BE2C (cell line): Measurements from ENCODE around the gene APOLD1.
A peak's percentile ranks its signal among the peaks of the same experiment; 100 is the strongest.

Experiments
- DNase-seq: peaks from one replicate; pipeline ENCODE4 v3.0.0-alpha.2; 2020
- H3K27me3 ChIP-seq: fragments of 250-450 bp; sonication (Bioruptor Pico); 2 replicates; pipeline ENCODE4 v1.5.1; 2020; ENCODE audit warnings: mild to moderate bottlenecking
- H3K36me3 ChIP-seq: fragments of 250-450 bp; sonication (Bioruptor Pico); 2 replicates; pipeline ENCODE4 v1.5.1; 2020; ENCODE audit warnings: mild to moderate bottlenecking
- H3K4me1 ChIP-seq: fragments of 250-450 bp; sonication (Bioruptor Pico); 2 replicates; pipeline ENCODE4 v1.5.1; 2020
- H3K4me3 ChIP-seq: 2 replicates; pipeline ENCODE4 v1.5.1; 2011; ENCODE audit warnings: low read depth, low read length
- H3K9me3 ChIP-seq: fragments of 250-450 bp; sonication (Bioruptor Pico); 2 replicates; pipeline ENCODE4 v1.5.1; 2020
- TF ChIP-seq, protein P1 (sequence below): IDR thresholded peaks from 2 replicates; pipeline ENCODE4 v1.5.1; 2012; ENCODE audit warnings: mild to moderate bottlenecking, low read depth, low read length

Gene APOLD1

GRCh38 chr12:12788675-12789368 is 3.4 kb downstream of the APOLD1 start:
- H3K9me3 ChIP-seq, result no peaks in the 10 kb centered on the region
- no peak overlapping the region for H3K4me3 ChIP-seq
- peaks cover 15% of the 10 kb centered on the region for H3K4me1 ChIP-seq
- H3K36me3 ChIP-seq, result no peaks in the 10 kb centered on the region
- DNase-seq, result peak; percentile 64
- no peaks in the 10 kb centered on the region for H3K27me3 ChIP-seq
- TF ChIP-seq, protein P1, sequence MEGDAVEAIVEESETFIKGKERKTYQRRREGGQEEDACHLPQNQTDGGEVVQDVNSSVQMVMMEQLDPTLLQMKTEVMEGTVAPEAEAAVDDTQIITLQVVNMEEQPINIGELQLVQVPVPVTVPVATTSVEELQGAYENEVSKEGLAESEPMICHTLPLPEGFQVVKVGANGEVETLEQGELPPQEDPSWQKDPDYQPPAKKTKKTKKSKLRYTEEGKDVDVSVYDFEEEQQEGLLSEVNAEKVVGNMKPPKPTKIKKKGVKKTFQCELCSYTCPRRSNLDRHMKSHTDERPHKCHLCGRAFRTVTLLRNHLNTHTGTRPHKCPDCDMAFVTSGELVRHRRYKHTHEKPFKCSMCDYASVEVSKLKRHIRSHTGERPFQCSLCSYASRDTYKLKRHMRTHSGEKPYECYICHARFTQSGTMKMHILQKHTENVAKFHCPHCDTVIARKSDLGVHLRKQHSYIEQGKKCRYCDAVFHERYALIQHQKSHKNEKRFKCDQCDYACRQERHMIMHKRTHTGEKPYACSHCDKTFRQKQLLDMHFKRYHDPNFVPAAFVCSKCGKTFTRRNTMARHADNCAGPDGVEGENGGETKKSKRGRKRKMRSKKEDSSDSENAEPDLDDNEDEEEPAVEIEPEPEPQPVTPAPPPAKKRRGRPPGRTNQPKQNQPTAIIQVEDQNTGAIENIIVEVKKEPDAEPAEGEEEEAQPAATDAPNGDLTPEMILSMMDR, result peak; percentile 85

GRCh38 chr12:12790956-12791355 is 5.5 kb downstream of the APOLD1 start:
- no peaks in the 10 kb centered on the region for H3K36me3 ChIP-seq
- H3K27me3 ChIP-seq, result no peaks in the 10 kb centered on the region
- TF ChIP-seq, protein P1, result no peak
- H3K4me3 ChIP-seq, result no peak overlapping the region
- H3K4me1 ChIP-seq, result peaks cover 10% of the 10 kb centered on the region
- H3K9me3 ChIP-seq, result no peaks in the 10 kb centered on the region
- no peak for DNase-seq

- peak overlapping the region; percentile 39 for H3K4me3 ChIP-seq
Observed at GRCh38 chr12:12791756-12792369, 6.4 kb downstream of the APOLD1 start.

GRCh38 chr12:12792421-12792820 is 7.0 kb downstream of the APOLD1 start:
- TF ChIP-seq, protein P1, result no peak
- no peaks in the 10 kb centered on the region for H3K36me3 ChIP-seq
- H3K9me3 ChIP-seq, result no peaks in the 10 kb centered on the region
- peak; percentile 44 for DNase-seq
- H3K4me3 ChIP-seq, result peak overlapping the region; percentile 39
- no peaks in the 10 kb centered on the region for H3K27me3 ChIP-seq
- peaks cover 7% of the 10 kb centered on the region for H3K4me1 ChIP-seq

More at GRCh38 chr12:12791756-12792369, 6.4 kb downstream of the APOLD1 start:
- H3K9me3 ChIP-seq, result no peaks in the 10 kb centered on the region
- TF ChIP-seq, protein P1, result no peak
- peak; percentile 75 for DNase-seq
- no peaks in the 10 kb centered on the region for H3K27me3 ChIP-seq
- H3K4me1 ChIP-seq, result peaks cover 10% of the 10 kb centered on the region
- H3K36me3 ChIP-seq, result no peaks in the 10 kb centered on the region

GRCh38 chr12:12794686-12795085 is 9.2 kb downstream of the APOLD1 start:
- TF ChIP-seq, protein P1, result no peak
- Histone ChIP-seq H3K9me3 (no peaks in the 10 kb centered on the region), H3K27me3 (no peaks in the 10 kb centered on the region), H3K36me3 (no peaks in the 10 kb centered on the region), H3K4me1 (peaks cover 6% of the 10 kb centered on the region), H3K4me3 (no peak overlapping the region)
- DNase-seq, result no peak

- TF ChIP-seq, protein P1, result no peak
- peaks cover 6% of the 10 kb centered on the region for H3K4me1 ChIP-seq
- no peaks in the 10 kb centered on the region for H3K36me3 ChIP-seq
- DNase-seq, result no peak
- H3K27me3 ChIP-seq, result no peaks in the 10 kb centered on the region
- no peak overlapping the region for H3K4me3 ChIP-seq
- no peaks in the 10 kb centered on the region for H3K9me3 ChIP-seq
Observed at GRCh38 chr12:12796171-12796570, 10.7 kb downstream of the APOLD1 start.
